Fibroblast of the aortic adventitia (primary cell): ENCODE results near the gene B4GAT1. TPM values are rescaled to one million over a fixed set of nuclear protein-coding genes. Genes with fewer than 3 reads are reported as not detected.
"Not testable (repeated sequence)": the region's sequence is repeated elsewhere in the genome, so short reads cannot be mapped to it uniquely, and the experiment has no call there.

Source experiments
- DNase-seq: peaks from one replicate; pipeline ENCODE4 v3.0.0-alpha.2; 2010; ENCODE audit warnings: low read depth
- H3K4me3 ChIP-seq: 2 replicates; pipeline ENCODE4 v1.5.1; 2011; ENCODE audit warnings: low read depth, mild to moderate bottlenecking, control low read depth, low read length, moderate library complexity
- total RNA-seq: library from RNA; depleted of rRNA; stranded (reverse); fragments of >200 nt; gene quantifications from 2 replicates; pipeline ENCODE4 v1.2.3, GENCODE V29; 2012; ENCODE audit warnings: low replicate concordance
- TF ChIP-seq, protein P1 (sequence below): IDR thresholded peaks from 2 replicates; pipeline ENCODE4 v1.5.1; 2011; ENCODE audit warnings: mild to moderate bottlenecking, low read length, control low read depth, inconsistent platforms; ENCODE audit not compliant: insufficient read depth

The B4GAT1 gene
- total RNA-seq: 21.5 and 36.3 TPM in 2 replicates

DNA sequence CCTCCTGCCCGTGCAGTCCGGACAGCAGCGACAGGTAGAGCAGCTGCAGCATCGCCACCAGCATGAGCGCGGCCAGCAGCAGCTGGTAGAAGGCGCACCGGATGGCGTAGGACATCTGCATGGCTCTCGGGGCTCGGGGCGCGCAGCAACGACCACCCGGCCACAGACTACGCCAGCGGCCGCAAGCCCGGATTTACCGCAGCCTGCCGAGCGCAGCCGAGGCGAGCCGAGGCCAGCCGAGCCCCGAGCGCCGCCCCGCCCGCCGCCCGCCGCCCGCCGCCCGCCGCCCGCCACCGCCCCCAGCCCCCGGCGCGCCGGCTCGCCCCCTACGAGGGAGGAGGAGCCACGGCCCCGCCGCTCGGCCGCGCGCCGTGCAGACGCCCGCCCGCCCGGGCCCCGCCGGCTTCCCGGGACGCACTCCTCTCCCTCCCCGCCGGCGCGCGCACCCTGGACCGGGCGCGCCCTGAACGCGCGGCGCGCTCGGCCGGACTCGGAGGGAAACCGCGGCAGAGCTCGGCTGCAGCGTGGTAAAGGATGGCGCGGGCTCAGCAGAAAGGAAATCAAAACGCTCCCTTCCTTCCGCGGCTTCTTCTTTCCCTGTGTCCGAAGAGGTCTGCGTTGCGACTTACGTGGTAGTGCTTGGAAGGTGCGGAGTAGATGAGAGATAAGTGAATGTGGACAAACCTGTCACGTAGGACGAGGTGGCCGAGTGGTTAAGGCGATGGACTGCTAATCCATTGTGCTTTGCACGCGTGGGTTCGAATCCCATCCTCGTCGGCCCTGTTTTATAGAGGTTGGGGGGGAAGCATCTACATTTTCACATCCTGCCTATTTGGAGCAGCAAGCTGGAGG lies at the start of gene B4GAT1:
Gene B4GAT1 (minus strand): TSS at position 205 of the 852 bp plus-strand sequence. CDS start 84 bp downstream, at position 121.
- peak within 1 kb of the TSS; percentile 98 for H3K4me3 ChIP-seq
- TF ChIP-seq, protein P1, sequence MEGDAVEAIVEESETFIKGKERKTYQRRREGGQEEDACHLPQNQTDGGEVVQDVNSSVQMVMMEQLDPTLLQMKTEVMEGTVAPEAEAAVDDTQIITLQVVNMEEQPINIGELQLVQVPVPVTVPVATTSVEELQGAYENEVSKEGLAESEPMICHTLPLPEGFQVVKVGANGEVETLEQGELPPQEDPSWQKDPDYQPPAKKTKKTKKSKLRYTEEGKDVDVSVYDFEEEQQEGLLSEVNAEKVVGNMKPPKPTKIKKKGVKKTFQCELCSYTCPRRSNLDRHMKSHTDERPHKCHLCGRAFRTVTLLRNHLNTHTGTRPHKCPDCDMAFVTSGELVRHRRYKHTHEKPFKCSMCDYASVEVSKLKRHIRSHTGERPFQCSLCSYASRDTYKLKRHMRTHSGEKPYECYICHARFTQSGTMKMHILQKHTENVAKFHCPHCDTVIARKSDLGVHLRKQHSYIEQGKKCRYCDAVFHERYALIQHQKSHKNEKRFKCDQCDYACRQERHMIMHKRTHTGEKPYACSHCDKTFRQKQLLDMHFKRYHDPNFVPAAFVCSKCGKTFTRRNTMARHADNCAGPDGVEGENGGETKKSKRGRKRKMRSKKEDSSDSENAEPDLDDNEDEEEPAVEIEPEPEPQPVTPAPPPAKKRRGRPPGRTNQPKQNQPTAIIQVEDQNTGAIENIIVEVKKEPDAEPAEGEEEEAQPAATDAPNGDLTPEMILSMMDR: no peak
- DNase-seq: peak; percentile 97

DNA sequence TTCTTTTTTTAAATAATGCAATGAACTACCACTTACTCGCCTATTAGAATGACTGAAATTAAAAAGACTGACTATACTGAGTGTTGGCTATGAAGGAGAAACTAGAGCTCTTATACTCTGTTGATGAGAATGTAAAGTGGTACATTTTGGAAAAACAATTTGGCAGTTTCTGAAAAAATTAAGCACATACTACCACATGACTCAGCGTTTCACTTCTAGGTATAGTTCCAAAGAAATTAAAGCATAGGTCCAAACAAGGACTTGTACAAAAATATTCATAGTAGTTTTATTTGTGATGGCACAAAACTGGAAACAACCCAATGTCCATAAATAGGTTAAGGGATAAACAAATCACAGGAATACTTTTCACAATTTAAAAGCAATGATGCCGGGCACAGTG lies 46.5 kb upstream of the B4GAT1 start:
- no peak for DNase-seq
- TF ChIP-seq, protein P1: no peak
- H3K4me3 ChIP-seq: no peak overlapping the region

DNA sequence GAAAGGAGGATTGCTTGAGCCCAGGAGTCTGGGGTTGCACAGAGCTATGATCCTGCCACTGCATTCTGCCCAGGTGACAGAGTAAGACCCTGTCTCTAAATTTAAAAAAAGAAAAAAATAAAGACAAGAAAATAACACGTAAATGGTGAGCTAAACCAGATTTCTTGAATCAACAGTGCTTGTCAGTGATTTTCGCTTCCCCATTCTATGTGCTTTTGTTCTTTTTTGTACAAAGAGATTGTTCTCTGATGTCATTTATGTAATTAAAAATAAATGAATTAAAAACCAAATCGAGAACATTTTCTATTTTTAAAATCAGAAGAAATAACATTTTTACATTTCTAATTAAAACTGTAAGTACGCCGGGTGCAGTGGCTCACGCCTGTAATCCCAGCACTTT lies 43.9 kb upstream of the B4GAT1 start:
- H3K4me3 ChIP-seq: no peak overlapping the region
- TF ChIP-seq, protein P1: no peak
- no peak for DNase-seq

DNA sequence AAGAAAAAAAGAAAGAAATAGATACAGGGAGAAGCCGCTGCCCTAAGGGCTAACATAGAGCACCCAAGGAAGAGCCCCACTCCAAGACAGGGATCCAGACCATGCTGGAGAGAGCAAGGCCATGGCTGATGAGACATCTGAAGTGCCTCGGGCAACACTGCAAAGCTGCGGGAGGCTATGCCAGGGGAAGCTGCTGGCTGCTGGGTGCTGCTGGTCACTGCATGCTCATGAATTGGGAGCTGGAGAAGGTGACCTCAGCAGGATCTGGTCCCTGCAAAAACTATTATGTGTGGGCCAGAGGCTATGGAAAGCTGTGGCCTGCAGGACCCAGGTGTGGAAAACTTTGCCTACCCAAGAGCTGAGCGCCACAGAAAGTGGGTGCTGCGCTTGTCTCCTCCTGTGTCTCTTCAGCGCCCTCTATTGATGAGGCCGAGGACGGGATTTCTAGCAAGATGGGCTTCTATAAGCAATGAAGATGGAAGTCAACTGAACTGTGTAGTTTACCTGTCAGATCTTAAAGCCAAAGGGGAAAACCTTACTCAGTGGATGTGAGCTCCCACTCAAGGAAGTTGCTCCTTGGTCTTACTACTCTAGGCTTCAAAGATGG lies 41.5 kb upstream of the B4GAT1 start:
- DNase-seq: peak; percentile 77
- H3K4me3 ChIP-seq: no peak overlapping the region
- TF ChIP-seq, protein P1: peak; percentile 88

DNA sequence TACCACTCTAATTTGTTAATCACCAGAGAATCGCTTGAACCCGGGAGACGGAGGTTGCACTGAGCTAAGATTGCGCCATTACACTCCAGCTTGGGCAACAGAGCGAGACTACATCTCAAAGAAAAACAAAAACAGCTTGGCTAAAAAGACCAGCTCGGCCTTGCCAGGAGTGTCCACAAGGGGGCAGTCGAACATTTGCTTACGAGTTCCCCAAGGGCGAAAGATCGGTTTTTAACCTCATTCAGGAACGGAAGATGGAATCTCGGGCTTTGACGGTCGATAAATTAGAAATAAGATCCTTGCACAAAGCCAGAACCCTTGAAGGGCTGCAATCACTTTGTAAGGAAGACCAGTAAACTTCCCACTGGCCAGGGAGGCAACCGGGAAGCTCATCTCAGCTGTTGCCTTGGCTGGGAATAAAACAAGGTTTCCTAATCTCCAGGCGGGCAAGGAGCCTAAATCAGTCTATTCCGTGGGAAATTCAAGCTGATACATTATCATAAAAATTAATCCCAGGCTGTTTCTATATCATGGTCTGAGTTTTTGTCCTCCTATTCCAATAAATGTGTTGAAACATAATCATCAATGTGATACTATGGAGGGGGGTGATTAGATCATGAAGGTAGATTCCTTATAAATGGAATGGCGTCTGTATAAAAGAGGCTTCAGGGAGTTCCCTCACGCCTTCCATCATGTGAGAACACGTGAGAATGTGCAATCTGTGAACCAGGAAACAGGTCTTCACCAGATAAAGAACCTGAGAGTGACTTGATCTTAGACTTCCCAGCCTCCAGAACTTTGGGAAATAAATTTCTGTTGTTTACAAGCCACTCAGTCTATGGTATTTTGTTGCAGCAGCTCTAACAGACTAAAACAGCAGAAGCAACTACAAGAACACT lies 39.0 kb upstream of the B4GAT1 start:
- TF ChIP-seq, protein P1: peak; percentile 97
- peak; percentile 90 for DNase-seq
- H3K4me3 ChIP-seq: peak overlapping the region; percentile 36

DNA sequence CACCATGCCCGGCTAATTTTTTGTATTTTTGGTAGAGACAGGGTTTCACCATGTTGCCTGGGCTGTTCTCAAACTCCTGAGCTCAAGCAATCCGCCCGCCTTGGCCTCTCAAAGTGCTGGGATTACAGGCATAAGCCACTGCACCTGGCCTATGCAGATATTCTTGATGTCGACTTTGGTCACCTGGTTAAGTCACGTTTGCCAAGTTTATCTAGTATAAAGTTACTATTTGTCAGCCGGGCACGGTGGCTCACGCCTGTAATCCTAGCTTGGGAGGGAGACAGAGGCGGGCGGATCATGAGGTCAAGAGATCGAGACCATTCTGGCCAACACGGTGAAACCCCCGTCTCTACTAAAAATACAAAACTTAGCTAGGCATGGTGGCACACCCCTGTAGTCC lies 36.9 kb upstream of the B4GAT1 start:
- H3K4me3 ChIP-seq, DNase-seq: not testable (repeated sequence)

DNA sequence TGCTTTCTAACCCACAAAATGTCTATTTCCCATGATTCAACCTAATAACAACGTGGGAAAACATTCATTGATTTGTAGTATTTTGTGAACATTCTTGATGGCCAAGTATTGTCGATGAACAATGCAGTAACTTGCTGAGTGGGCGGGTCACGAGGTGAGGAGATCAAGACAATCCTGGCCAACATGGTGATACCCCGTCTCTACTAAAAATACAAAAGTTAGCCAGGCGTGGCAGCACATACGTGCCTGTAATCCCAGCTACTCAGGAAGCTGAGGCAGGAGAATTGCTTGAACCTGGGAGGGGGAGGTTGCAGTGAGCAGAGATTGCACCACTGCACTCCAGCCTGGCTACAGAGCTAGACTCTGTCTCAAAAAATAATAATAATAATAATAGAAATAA lies 32.8 kb upstream of the B4GAT1 start:
- not testable (repeated sequence) for DNase-seq, H3K4me3 ChIP-seq

DNA sequence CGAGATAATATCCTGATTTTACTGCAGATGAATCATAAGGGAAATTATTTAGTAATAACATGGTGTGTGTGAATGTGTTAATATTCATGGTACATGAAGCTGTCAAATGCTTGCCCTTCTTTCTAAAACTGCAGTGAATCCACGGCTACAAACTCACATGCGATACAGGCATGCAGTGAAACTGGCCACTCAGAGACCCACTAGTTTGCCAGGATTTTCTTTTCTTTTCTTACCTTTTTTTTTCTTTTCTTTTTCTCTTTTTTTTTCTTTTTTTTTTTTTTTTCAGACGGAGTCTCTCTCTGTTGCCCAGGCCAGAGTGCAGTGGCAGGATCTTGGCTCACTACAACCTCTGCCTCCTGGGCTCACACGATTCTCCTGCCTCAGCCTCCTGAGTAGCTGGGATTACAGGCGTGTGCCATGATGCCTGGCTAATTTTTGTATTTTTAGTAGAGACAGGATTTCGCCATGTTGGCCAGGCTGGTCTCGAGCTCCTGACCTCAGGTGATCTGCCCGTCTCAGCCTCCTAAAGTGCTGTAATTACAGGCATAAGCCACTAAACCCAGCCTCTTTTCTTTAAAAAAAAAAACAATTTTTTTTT lies 26.4 kb upstream of the B4GAT1 start:
- not testable (repeated sequence) for DNase-seq, H3K4me3 ChIP-seq
